CD4-positive, alpha-beta T cell (primary cell): ENCODE data around the gene FASTKD3. TPM values are rescaled to one million over a fixed set of nuclear protein-coding genes. Genes with fewer than 3 reads are reported as not detected.

Experiments
- ATAC-seq: fragments of 200-7000 bp; cut with Tn5 transposase; one replicate; pipeline ENCODE4 v1.10.0; 2022; ENCODE audit warnings: mild to moderate bottlenecking; ENCODE audit not compliant: poor library complexity
- CTCF ChIA-PET: fragments of 350-600 bp; sonication (Branson Sonifier 250); formaldehyde crosslinking; loops from one replicate; lab custom pipeline; 2021; ENCODE audit warnings: antibody characterized with exemption, inconsistent platforms; lab: Charles Lee
- POLR2A ChIA-PET: fragments of 350-600 bp; sonication (Branson Sonifier 250); formaldehyde crosslinking; loops from one replicate; lab custom pipeline; 2021; ENCODE audit warnings: antibody characterized with exemption, inconsistent platforms; lab: Charles Lee
- DNase-seq, 14 experiments: peaks; one replicate each; pipeline ENCODE4 v3.0.0-alpha.2; 2013 to 2020; ENCODE audit warnings: mixed read lengths in 2 of 14
- H3K27ac ChIP-seq, 2 donors: one replicate each; pipeline versions ENCODE4 v1.5.1 to v1.7.0; 2013; ENCODE audit warnings: low read length in 2 of 2, low read depth in 1 of 2, mild to moderate bottlenecking in 1 of 2
- H3K27me3 ChIP-seq, 2 experiments: 1 replicate in 1 of 2; 2 replicates in 1 of 2; pipeline versions ENCODE4 v1.6.1 to v1.7.0; 2013; ENCODE audit warnings: low read length in 2 of 2, control low read depth in 1 of 2, mild to moderate bottlenecking in 1 of 2, moderate library complexity in 1 of 2; ENCODE audit not compliant: insufficient read depth in 2 of 2, control insufficient read depth in 1 of 2
- H3K36me3 ChIP-seq: one replicate; pipeline ENCODE4 v1.6.1; 2013; ENCODE audit warnings: low read length, control low read depth; ENCODE audit not compliant: insufficient read depth
- H3K4me1 ChIP-seq: one replicate; pipeline ENCODE4 v1.6.1; 2013; ENCODE audit warnings: low read length, control low read depth; ENCODE audit not compliant: insufficient read depth
- H3K4me3 ChIP-seq: one replicate; pipeline ENCODE4 v1.5.1; 2013; ENCODE audit warnings: mild to moderate bottlenecking, low read length, moderate library complexity
- H3K9me3 ChIP-seq, 2 experiments: 1 replicate in 1 of 2; 2 replicates in 1 of 2; pipeline versions ENCODE4 v1.6.1 to v1.7.0; 2013; ENCODE audit warnings: low read length in 2 of 2, mild to moderate bottlenecking in 2 of 2, control low read depth in 1 of 2, moderate library complexity in 1 of 2; ENCODE audit not compliant: control insufficient read depth in 1 of 2, insufficient read depth in 1 of 2
- H3K27ac Mint-ChIP-seq: one replicate; pipeline ENCODE4 v1.8.0; 2020; ENCODE audit warnings: mixed read lengths
- H3K27me3 Mint-ChIP-seq: one replicate; pipeline ENCODE4 v1.8.0; 2021; ENCODE audit warnings: mixed read lengths
- H3K36me3 Mint-ChIP-seq: one replicate; pipeline ENCODE4 v1.8.0; 2021; ENCODE audit warnings: low read depth, mixed read lengths
- H3K4me1 Mint-ChIP-seq: one replicate; pipeline ENCODE4 v1.8.0; 2021; ENCODE audit warnings: low read depth, mixed read lengths
- H3K4me3 Mint-ChIP-seq: one replicate; pipeline ENCODE4 v1.8.0; 2020; ENCODE audit warnings: mild to moderate bottlenecking, mixed read lengths
- H3K9me3 Mint-ChIP-seq: one replicate; pipeline ENCODE4 v1.8.0; 2020; ENCODE audit warnings: mixed read lengths
- intact Hi-C, 2 experiments: fragments of 100-400 bp; cut with DNase I in 1 of 2; cut with micrococcal nuclease in 1 of 2; formaldehyde crosslinking; loops; one replicate each; pipeline versions ENCODE4 v1.15.1 to v1.9.0; 2023 to 2025; cut with DNase I, micrococcal nuclease
- total RNA-seq, 174 experiments: library from RNA in 2 of 174; stranded (reverse) in 2 of 174; gene quantifications; one replicate each; pipeline ENCODE4 v1.2.3 and lab custom pipeline; 2021 to 2026
- TF ChIP-seq, protein P1 (sequence below): fragments of 200-600 bp; IDR thresholded peaks from one replicate; pipeline ENCODE4 v1.8.0; 2022; ENCODE audit warnings: antibody characterized with exemption, mild to moderate bottlenecking

Gene FASTKD3
- total RNA-seq, 2 experiments from 2014 or later, result 2.6 to 3.4 TPM

- H3K27me3 Mint-ChIP-seq, result no peaks in the 10 kb centered on the region
- Histone ChIP-seq H3K9me3 (no peaks in the 10 kb centered on the region), H3K36me3 (peaks cover 27% of the 10 kb centered on the region), H3K4me3 (no peak overlapping the region), H3K4me1 (peaks cover 14% of the 10 kb centered on the region), H3K27me3 (no peaks in the 10 kb centered on the region), H3K27ac (no peak overlapping the region)
- no peak overlapping the region for H3K4me3 Mint-ChIP-seq
- TF ChIP-seq, protein P1, sequence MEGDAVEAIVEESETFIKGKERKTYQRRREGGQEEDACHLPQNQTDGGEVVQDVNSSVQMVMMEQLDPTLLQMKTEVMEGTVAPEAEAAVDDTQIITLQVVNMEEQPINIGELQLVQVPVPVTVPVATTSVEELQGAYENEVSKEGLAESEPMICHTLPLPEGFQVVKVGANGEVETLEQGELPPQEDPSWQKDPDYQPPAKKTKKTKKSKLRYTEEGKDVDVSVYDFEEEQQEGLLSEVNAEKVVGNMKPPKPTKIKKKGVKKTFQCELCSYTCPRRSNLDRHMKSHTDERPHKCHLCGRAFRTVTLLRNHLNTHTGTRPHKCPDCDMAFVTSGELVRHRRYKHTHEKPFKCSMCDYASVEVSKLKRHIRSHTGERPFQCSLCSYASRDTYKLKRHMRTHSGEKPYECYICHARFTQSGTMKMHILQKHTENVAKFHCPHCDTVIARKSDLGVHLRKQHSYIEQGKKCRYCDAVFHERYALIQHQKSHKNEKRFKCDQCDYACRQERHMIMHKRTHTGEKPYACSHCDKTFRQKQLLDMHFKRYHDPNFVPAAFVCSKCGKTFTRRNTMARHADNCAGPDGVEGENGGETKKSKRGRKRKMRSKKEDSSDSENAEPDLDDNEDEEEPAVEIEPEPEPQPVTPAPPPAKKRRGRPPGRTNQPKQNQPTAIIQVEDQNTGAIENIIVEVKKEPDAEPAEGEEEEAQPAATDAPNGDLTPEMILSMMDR, result no peak
- ATAC-seq (no peak), DNase-seq (no peak)
- H3K36me3 Mint-ChIP-seq, result peaks cover 37% of the 10 kb centered on the region
- intact Hi-C loops, result loop anchor here in 1 of 2 experiments (10.0 kb wide), 2 partner anchors 597 to 1093 kb away; no protein-coding TSS in a partner anchor
- H3K4me1 Mint-ChIP-seq, result peaks cover 25% of the 10 kb centered on the region
- H3K9me3 Mint-ChIP-seq, result no peaks in the 10 kb centered on the region
- ChIA-PET POLR2A (interaction anchor here (0.5 to 2.2 kb wide), 2 partner anchors 10 to 12 kb away, joined by 3 to 22 read pairs; partner anchors contain the start of genes FASTKD3 and MTRR), CTCF (interaction anchor here (1.3 to 1.4 kb wide), 2 partner anchors 12 to 15 kb away, joined by 3 to 4 read pairs; partner anchors contain the start of genes FASTKD3 and MTRR)
- H3K27ac Mint-ChIP-seq, result peak overlapping the region; percentile 75
These were observed 11.5 kb downstream of the FASTKD3 start for GRCh38 chr5:7857361-7857760.

DNA sequence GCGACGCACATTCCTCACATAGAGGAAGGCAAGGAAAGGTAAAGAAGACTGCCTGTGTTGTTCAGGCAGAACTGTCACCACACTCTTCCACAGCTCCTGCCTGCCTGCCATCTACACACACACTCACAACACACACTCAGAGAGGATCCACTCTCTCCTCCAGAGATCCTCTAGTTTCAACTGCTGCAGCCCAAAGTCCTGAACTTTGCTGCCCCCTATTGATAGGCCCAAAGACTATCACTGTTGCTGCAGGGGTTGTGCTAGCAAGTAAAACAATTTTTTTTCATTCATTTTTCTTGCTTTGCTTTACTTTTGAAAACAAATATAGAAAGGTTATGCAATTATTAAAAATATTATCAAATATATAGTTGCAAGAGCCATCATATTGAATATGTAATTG is 12.0 kb downstream of the FASTKD3 start:
- H3K27me3 ChIP-seq, result no peaks in the 10 kb centered on the region
- POLR2A ChIA-PET, result interaction anchor here (2.2 kb wide), 1 partner anchor 13 kb away, joined by 22 read pairs; the partner anchor contains the start of genes FASTKD3 and MTRR
- no peak overlapping the region for H3K4me3 Mint-ChIP-seq
- intact Hi-C loops, result loop anchor here in 1 of 2 experiments (10.0 kb wide), 2 partner anchors 598 to 1092 kb away; no protein-coding TSS in a partner anchor
- no peaks in the 10 kb centered on the region for H3K9me3 Mint-ChIP-seq
- no peaks in the 10 kb centered on the region for H3K9me3 ChIP-seq
- peaks cover 19% of the 10 kb centered on the region for H3K4me1 ChIP-seq
- TF ChIP-seq, protein P1, result peak; percentile 70
- peaks cover 22% of the 10 kb centered on the region for H3K36me3 ChIP-seq
- CTCF ChIA-PET, result interaction anchor here (1.3 to 1.4 kb wide), 2 partner anchors 12 to 16 kb away, joined by 3 to 4 read pairs; partner anchors contain the start of genes FASTKD3 and MTRR
- no peaks in the 10 kb centered on the region for H3K27me3 Mint-ChIP-seq
- H3K27ac ChIP-seq, result no peak overlapping the region
- no peak overlapping the region for H3K4me3 ChIP-seq
- no peak overlapping the region for H3K27ac Mint-ChIP-seq
- peaks cover 34% of the 10 kb centered on the region for H3K36me3 Mint-ChIP-seq
- peak; percentile 67 for ATAC-seq
- peak in 5 of 14 experiments; percentile 20 to 60 (median 55) for DNase-seq
- peaks cover 30% of the 10 kb centered on the region for H3K4me1 Mint-ChIP-seq

DNA sequence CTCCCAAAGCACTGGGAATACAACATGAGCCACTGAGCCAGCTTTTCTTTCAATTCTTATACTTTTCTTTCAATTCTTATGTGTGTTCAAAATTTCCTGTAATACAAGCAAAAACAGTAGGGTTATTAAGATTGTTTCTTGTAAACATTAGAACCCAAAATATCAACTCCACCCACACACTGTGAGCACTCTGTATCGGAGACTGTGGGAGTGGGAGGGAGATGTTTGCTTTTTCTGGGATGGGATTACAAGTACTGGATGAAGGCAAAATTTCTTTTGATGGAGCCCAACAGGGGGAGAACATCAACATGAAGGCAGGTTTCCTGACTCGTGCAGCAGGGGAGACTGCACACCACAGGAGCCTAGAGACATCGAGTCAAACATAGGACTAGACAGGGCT is 13.2 kb downstream of the FASTKD3 start:
- H3K36me3 Mint-ChIP-seq, result peaks cover 24% of the 10 kb centered on the region
- CTCF ChIA-PET, result no interaction called here
- ATAC-seq (no peak), DNase-seq (no peak)
- intact Hi-C loops, result loop anchor here in 1 of 2 experiments (10.0 kb wide), 2 partner anchors 599 to 1091 kb away; no protein-coding TSS in a partner anchor
- no peaks in the 10 kb centered on the region for H3K9me3 Mint-ChIP-seq
- Histone ChIP-seq H3K27me3 (no peaks in the 10 kb centered on the region), H3K4me3 (no peak overlapping the region), H3K27ac (no peak overlapping the region), H3K9me3 (peaks cover 0 to 4% of the 10 kb centered on the region in 2 experiments), H3K4me1 (peaks cover 29% of the 10 kb centered on the region), H3K36me3 (peaks cover 11% of the 10 kb centered on the region)
- no peak overlapping the region for H3K27ac Mint-ChIP-seq
- H3K27me3 Mint-ChIP-seq, result no peaks in the 10 kb centered on the region
- H3K4me3 Mint-ChIP-seq, result no peak overlapping the region
- POLR2A ChIA-PET, result interaction anchor here (0.6 kb wide), 1 partner anchor 1120 kb away, joined by 4 read pairs; no protein-coding TSS in a partner anchor
- TF ChIP-seq, protein P1, result no peak
- H3K4me1 Mint-ChIP-seq, result peaks cover 40% of the 10 kb centered on the region
